Hepatocyte (in vitro differentiated cells): Measurements from ENCODE around the gene APIP.

Source experiments
- CTCF ChIP-seq: fragments of 200-600 bp; sonication (generic); IDR thresholded peaks from 2 replicates; pipeline ENCODE4 v1.5.1; 2016; ENCODE audit warnings: antibody characterized with exemption, mild to moderate bottlenecking; ENCODE audit not compliant: poor library complexity
- EZH2 ChIP-seq: fragments of 200-600 bp; sonication (generic); IDR thresholded peaks from 2 replicates; pipeline ENCODE4 v1.6.1; 2016; ENCODE audit warnings: antibody characterized with exemption, mild to moderate bottlenecking, borderline replicate concordance
- EZH2phosphoT487 ChIP-seq: fragments of 200-600 bp; sonication (generic); IDR thresholded peaks from one replicate; pipeline ENCODE4 v1.6.1; 2018; ENCODE audit warnings: antibody characterized with exemption, mild to moderate bottlenecking, low read depth, moderate library complexity; ENCODE audit not compliant: unreplicated experiment, severe bottlenecking

DNA sequence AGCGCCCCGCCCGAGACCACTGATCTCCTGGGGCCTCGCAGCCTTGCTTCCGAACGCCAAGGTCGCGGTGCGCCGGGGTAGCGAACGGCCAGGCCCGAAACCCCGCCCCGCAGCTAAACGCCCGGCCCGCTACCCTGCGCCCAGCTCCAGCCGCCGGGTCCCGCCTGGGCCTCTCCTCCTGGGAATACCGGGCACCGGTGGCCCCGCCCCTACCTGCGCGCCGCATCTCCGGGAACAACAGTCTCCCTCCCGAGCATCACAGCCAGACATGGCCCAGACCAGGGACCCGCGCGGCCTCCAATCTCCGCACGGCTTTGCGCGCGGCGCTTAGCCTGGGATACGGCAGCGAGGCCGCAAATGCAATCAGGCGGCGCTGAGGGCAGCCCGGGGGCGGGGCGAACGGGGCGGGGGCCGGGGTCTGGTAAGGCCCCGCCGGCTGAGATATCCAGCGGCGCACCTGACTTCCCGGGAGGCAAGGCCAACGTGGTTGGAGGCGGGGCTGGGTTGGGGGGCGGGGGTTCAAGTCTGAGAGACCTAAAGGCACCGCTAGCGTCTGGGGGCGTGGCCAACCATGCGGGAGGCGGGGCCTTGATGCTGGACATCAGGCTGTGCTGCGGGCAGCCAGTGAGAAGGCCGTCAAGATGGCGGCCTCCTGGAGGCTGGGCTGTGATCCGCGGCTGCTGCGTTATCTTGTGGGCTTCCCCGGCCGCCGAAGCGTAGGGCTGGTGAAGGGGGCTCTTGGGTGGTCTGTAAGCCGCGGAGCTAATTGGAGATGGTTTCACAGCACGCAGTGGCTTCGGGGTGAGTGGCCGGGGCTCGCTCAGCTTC lies at the start of gene APIP, which contains the start of gene PDHX:
- TF ChIP-seq EZH2 (no peak), CTCF (no peak), EZH2phosphoT487 (no peak)
